Mammary epithelial cell (primary cell): Measurements from ENCODE around the gene TEKT3.

ENCODE experiments used
- EZH2 ChIP-seq: IDR thresholded peaks from 2 replicates; pipeline ENCODE4 v1.6.1; 2012; ENCODE audit warnings: low read length, inconsistent platforms, borderline replicate concordance
- TF ChIP-seq, protein P1 (sequence below), 2 donors: IDR thresholded peaks in 1 of 2; conservative IDR thresholded peaks in 1 of 2; 2 replicates each; pipeline ENCODE4 v1.5.1; 2011 to 2012; ENCODE audit warnings: inconsistent platforms in 2 of 2, low read length in 2 of 2, mild to moderate bottlenecking in 2 of 2, control low read depth in 1 of 2, low read depth in 1 of 2; ENCODE audit not compliant: insufficient read depth in 1 of 2; ENCODE audit errors: extremely low read depth in 1 of 2

DNA sequence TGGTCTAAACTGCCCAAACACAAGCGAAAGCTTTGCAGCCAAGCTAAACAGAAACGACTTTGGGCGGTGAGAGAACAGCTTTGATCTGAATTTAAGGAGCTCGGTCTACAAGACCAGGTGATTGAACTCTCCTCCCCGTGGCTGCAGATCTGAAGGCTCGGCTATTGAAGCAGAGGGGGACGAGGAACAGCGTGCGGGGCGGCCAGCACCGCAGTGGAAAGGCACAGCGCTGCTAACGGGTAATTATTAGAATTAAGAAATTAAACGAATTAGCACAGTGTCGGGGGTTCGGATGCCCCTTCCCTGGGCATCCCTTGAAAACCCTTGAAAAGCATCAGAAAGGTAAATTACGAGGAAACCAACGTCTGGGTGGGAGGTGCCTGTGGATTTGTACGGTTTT, 431 bp downstream of the TEKT3 start:
- TF ChIP-seq, protein P1, sequence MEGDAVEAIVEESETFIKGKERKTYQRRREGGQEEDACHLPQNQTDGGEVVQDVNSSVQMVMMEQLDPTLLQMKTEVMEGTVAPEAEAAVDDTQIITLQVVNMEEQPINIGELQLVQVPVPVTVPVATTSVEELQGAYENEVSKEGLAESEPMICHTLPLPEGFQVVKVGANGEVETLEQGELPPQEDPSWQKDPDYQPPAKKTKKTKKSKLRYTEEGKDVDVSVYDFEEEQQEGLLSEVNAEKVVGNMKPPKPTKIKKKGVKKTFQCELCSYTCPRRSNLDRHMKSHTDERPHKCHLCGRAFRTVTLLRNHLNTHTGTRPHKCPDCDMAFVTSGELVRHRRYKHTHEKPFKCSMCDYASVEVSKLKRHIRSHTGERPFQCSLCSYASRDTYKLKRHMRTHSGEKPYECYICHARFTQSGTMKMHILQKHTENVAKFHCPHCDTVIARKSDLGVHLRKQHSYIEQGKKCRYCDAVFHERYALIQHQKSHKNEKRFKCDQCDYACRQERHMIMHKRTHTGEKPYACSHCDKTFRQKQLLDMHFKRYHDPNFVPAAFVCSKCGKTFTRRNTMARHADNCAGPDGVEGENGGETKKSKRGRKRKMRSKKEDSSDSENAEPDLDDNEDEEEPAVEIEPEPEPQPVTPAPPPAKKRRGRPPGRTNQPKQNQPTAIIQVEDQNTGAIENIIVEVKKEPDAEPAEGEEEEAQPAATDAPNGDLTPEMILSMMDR (conservative IDR thresholded peaks at IDR 0.05 in 1 of 2, IDR thresholded peaks at IDR 0.05 in 1 of 2; ENCODE audit: extremely low read depth in 1 of 2, insufficient read depth in 1 of 2, low read depth in 1 of 2, low read length in 2 of 2): no peak
- TF ChIP-seq EZH2: no peak
